Liver (tissue), 3 donors: ENCODE data around the gene SPATS2L.

Experiments
- ATF3 ChIP-seq: IDR thresholded peaks from 2 replicates; pipeline ENCODE4 v1.6.1; 2016; ENCODE audit warnings: antibody characterized with exemption
- CTCF ChIP-seq: fragments of 150-350 bp; IDR thresholded peaks from 2 replicates; pipeline ENCODE4 v1.5.1; 2017; ENCODE audit warnings: improper control_type of control experiment, low read depth, low read length; ENCODE audit not compliant: missing input control
- EGR1 ChIP-seq, 2 donors: IDR thresholded peaks; 2 replicates each; pipeline ENCODE4 v1.6.1; 2016 to 2018; ENCODE audit warnings: antibody characterized with exemption in 2 of 2, low read depth in 2 of 2
- GABPA ChIP-seq, 2 donors: IDR thresholded peaks in 1 of 2; conservative IDR thresholded peaks in 1 of 2; 2 replicates each; pipeline ENCODE4 v1.6.1; 2016; ENCODE audit warnings: antibody characterized with exemption in 2 of 2, mild to moderate bottlenecking in 1 of 2, moderate library complexity in 1 of 2
- HNF4A ChIP-seq, 2 donors: conservative IDR thresholded peaks; 2 replicates each; pipeline ENCODE4 v1.6.1; 2016; ENCODE audit warnings: antibody characterized with exemption in 2 of 2, mild to moderate bottlenecking in 2 of 2
- JUND ChIP-seq, 2 donors: IDR thresholded peaks; 2 replicates each; pipeline ENCODE4 v1.6.1; 2016; ENCODE audit warnings: antibody characterized with exemption in 2 of 2
- NR2F2 ChIP-seq: IDR thresholded peaks from 2 replicates; pipeline ENCODE4 v1.6.1; 2016; ENCODE audit warnings: antibody characterized with exemption
- RAD21 ChIP-seq, 2 donors: IDR thresholded peaks; 2 replicates each; pipeline ENCODE4 v1.6.1; 2016; ENCODE audit warnings: antibody characterized with exemption in 2 of 2, mild to moderate bottlenecking in 2 of 2
- REST ChIP-seq: IDR thresholded peaks from 2 replicates; pipeline ENCODE4 v1.6.1; 2016; ENCODE audit warnings: antibody characterized with exemption, mild to moderate bottlenecking
- TAF1 ChIP-seq: conservative IDR thresholded peaks from 2 replicates; pipeline ENCODE4 v1.6.1; 2016; ENCODE audit warnings: antibody characterized with exemption, mild to moderate bottlenecking
- YY1 ChIP-seq: IDR thresholded peaks from 2 replicates; pipeline ENCODE4 v1.6.1; 2016; ENCODE audit warnings: antibody characterized with exemption, mild to moderate bottlenecking
- ZBTB33 ChIP-seq: IDR thresholded peaks from 2 replicates; pipeline ENCODE4 v1.6.1; 2016; ENCODE audit warnings: antibody characterized with exemption
- donor health status: healthy.
- donor health status: healthy.

- no peak for TF ChIP-seq CTCF
- no peak for TF ChIP-seq EGR1 (IDR thresholded peaks at IDR 0.05; ENCODE audit: low read depth in 2 of 2)
- TF ChIP-seq TAF1: no peak
- no peak for TF ChIP-seq GABPA (IDR thresholded peaks at IDR 0.05 in 1 of 2, conservative IDR thresholded peaks at IDR 0.05 in 1 of 2)
- TF ChIP-seq ATF3: no peak
- no peak for TF ChIP-seq YY1
- no peak for TF ChIP-seq REST
- TF ChIP-seq HNF4A (conservative IDR thresholded peaks at IDR 0.05): no peak
- TF ChIP-seq NR2F2: no peak
- no peak for TF ChIP-seq JUND (IDR thresholded peaks at IDR 0.05)
- TF ChIP-seq ZBTB33: no peak
- TF ChIP-seq RAD21 (IDR thresholded peaks at IDR 0.05): no peak
Measured at GRCh38 chr2:200329384-200329783, 22.9 kb downstream of the SPATS2L start.
